Measurements from ENCODE around the gene BAG3. TPM values are rescaled to one million over a fixed set of nuclear protein-coding genes. Genes with fewer than 3 reads are reported as not detected.
A peak's percentile ranks its signal among the peaks of the same experiment; 100 is the strongest.

The BAG3 gene
- total RNA-seq, 2 donors from 2014 or later: 26.4 to 26.9 TPM

GRCh38 chr10:119634219-119634544, 17.0 kb upstream of the BAG3 start:
- no peak for ATAC-seq
- intact Hi-C loops (cut with DNase I, micrococcal nuclease): no loop called here
- DNase-seq: no peak

- intact Hi-C loops (cut with DNase I, micrococcal nuclease): no loop called here
- no peak for ATAC-seq
Observed at GRCh38 chr10:119637631-119638030, 13.5 kb upstream of the BAG3 start.

GRCh38 chr10:119638982-119639381, 12.2 kb upstream of the BAG3 start:
- DNase-seq (no peak), ATAC-seq (no peak)
- intact Hi-C loops (cut with DNase I, micrococcal nuclease): no loop called here

More at GRCh38 chr10:119637631-119638030, 13.5 kb upstream of the BAG3 start:
- DNase-seq: no peak

GRCh38 chr10:119640384-119640783, 10.8 kb upstream of the BAG3 start:
- intact Hi-C loops (cut with DNase I, micrococcal nuclease): no loop called here
- ATAC-seq: no peak
- DNase-seq: no peak

- ATAC-seq (peak; percentile 89), DNase-seq (no peak)
- intact Hi-C loops (cut with DNase I, micrococcal nuclease): no loop called here
Observed at GRCh38 chr10:119640875-119641526, 10.2 kb upstream of the BAG3 start.

GRCh38 chr10:119642556-119643111, 8.5 kb upstream of the BAG3 start:
- ATAC-seq (no peak), DNase-seq (no peak)
- intact Hi-C loops (cut with DNase I, micrococcal nuclease): no loop called here

- ATAC-seq: no peak
- DNase-seq: no peak
- intact Hi-C loops (cut with DNase I, micrococcal nuclease): no loop called here
Observed at GRCh38 chr10:119643306-119644204, 7.6 kb upstream of the BAG3 start.

- intact Hi-C loops (cut with DNase I, micrococcal nuclease): no loop called here
- ATAC-seq (no peak), DNase-seq (no peak)
Observed at GRCh38 chr10:119644205-119644814, 6.9 kb upstream of the BAG3 start.

GRCh38 chr10:119644994-119645393, 6.2 kb upstream of the BAG3 start:
- DNase-seq: no peak
- intact Hi-C loops (cut with DNase I, micrococcal nuclease): no loop called here
- ATAC-seq: no peak

- intact Hi-C loops (cut with DNase I, micrococcal nuclease): no loop called here
- ATAC-seq: no peak
- no peak for DNase-seq
Observed at GRCh38 chr10:119650062-119650461, 1.1 kb upstream of the BAG3 start.

GRCh38 chr10:119651514-119652360, 557 bp downstream of the BAG3 start:
- DNase-seq: peak; percentile 36 to 65
- intact Hi-C loops (cut with DNase I, micrococcal nuclease): no loop called here

GRCh38 chr10:119652361-119652730, 1.2 kb downstream of the BAG3 start:
- ATAC-seq (peak; percentile 59), DNase-seq (no peak)
- intact Hi-C loops (cut with DNase I, micrococcal nuclease): no loop called here

More at GRCh38 chr10:119651514-119652360, 557 bp downstream of the BAG3 start:
- peak; percentile 30 for ATAC-seq

- intact Hi-C loops (cut with DNase I, micrococcal nuclease): no loop called here
- DNase-seq: no peak
- ATAC-seq: no peak
Observed at GRCh38 chr10:119653209-119653608, 2.0 kb downstream of the BAG3 start.

GRCh38 chr10:119653916-119654315, 2.7 kb downstream of the BAG3 start:
- intact Hi-C loops (cut with DNase I, micrococcal nuclease): no loop called here
- DNase-seq: no peak

GRCh38 chr10:119654540-119654939, 3.4 kb downstream of the BAG3 start:
- ATAC-seq (peak; percentile 61), DNase-seq (peak; percentile 63 to 77)
- intact Hi-C loops (cut with DNase I, micrococcal nuclease): no loop called here

More at GRCh38 chr10:119653916-119654315, 2.7 kb downstream of the BAG3 start:
- ATAC-seq: no peak

GRCh38 chr10:119655566-119656001, 4.4 kb downstream of the BAG3 start:
- intact Hi-C loops (cut with DNase I, micrococcal nuclease): no loop called here
- ATAC-seq: no peak
- peak; percentile 35 to 68 for DNase-seq

- intact Hi-C loops (cut with DNase I, micrococcal nuclease): no loop called here
- ATAC-seq: no peak
- no peak for DNase-seq
Observed at GRCh38 chr10:119656760-119657159, 5.6 kb downstream of the BAG3 start.

GRCh38 chr10:119657725-119658124, 6.5 kb downstream of the BAG3 start:
- DNase-seq: peak in 1 of 2 donors; percentile 61
- intact Hi-C loops (cut with DNase I, micrococcal nuclease): no loop called here
- no peak for ATAC-seq

- peak; percentile 27 to 78 for DNase-seq
- peak; percentile 25 for ATAC-seq
- intact Hi-C loops (cut with DNase I, micrococcal nuclease): no loop called here
Observed at GRCh38 chr10:119658274-119658673, 7.1 kb downstream of the BAG3 start.

Data from left colon (tissue), 2 donors.